Measurements from ENCODE around the gene LRRC42.

GRCh38 chr1:53963460-53963859 is 17.3 kb downstream of the LRRC42 start:
- TF ChIP-seq CTCF (IDR thresholded peaks at IDR 0.05) (no peak), POLR2A (IDR thresholded peaks at IDR 0.05) (no peak)
